Measurements from ENCODE around the gene LARGE1. TPM values are rescaled to one million over a fixed set of nuclear protein-coding genes. Genes with fewer than 3 reads are reported as not detected.

The LARGE1 gene
- total and polyA plus RNA-seq, 9 of the 15 experiments (the other 6 are each of a cell fraction or from before 2014, with no cell fraction given): 0.01 to 0.66 (median 0.14) TPM; not detected in 2

DNA sequence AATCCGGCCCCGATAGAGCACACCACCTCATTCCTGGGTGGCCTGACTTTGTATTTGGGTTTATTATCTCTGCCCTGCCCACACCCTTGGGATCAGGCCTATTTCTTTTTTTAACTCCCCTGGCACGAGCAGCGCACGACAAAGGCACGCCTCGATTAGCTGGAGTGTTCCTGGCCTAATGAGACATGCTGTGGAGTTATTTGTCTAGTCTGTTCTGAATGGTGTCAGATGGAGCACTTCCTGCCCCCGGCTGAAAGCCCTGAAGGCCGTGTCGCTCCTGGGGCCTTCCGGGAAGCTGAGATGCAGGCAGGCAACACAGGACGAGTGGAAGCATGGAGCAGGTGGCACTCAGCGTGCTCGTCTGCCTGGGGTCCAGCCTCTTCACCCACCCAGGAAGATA, 47.1 kb downstream of the LARGE1 start (continued):
- TF ChIP-seq, protein P1, sequence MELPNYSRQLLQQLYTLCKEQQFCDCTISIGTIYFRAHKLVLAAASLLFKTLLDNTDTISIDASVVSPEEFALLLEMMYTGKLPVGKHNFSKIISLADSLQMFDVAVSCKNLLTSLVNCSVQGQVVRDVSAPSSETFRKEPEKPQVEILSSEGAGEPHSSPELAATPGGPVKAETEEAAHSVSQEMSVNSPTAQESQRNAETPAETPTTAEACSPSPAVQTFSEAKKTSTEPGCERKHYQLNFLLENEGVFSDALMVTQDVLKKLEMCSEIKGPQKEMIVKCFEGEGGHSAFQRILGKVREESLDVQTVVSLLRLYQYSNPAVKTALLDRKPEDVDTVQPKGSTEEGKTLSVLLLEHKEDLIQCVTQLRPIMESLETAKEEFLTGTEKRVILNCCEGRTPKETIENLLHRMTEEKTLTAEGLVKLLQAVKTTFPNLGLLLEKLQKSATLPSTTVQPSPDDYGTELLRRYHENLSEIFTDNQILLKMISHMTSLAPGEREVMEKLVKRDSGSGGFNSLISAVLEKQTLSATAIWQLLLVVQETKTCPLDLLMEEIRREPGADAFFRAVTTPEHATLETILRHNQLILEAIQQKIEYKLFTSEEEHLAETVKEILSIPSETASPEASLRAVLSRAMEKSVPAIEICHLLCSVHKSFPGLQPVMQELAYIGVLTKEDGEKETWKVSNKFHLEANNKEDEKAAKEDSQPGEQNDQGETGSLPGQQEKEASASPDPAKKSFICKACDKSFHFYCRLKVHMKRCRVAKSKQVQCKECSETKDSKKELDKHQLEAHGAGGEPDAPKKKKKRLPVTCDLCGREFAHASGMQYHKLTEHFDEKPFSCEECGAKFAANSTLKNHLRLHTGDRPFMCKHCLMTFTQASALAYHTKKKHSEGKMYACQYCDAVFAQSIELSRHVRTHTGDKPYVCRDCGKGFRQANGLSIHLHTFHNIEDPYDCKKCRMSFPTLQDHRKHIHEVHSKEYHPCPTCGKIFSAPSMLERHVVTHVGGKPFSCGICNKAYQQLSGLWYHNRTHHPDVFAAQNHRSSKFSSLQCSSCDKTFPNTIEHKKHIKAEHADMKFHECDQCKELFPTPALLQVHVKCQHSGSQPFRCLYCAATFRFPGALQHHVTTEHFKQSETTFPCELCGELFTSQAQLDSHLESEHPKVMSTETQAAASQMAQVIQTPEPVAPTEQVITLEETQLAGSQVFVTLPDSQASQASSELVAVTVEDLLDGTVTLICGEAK (IDR thresholded peaks at IDR 0.05): no peak
- TF ChIP-seq, protein P1 (CRISPR knock-in tag; IDR thresholded peaks at IDR 0.05): no peak
- TF ChIP-seq, protein P2, sequence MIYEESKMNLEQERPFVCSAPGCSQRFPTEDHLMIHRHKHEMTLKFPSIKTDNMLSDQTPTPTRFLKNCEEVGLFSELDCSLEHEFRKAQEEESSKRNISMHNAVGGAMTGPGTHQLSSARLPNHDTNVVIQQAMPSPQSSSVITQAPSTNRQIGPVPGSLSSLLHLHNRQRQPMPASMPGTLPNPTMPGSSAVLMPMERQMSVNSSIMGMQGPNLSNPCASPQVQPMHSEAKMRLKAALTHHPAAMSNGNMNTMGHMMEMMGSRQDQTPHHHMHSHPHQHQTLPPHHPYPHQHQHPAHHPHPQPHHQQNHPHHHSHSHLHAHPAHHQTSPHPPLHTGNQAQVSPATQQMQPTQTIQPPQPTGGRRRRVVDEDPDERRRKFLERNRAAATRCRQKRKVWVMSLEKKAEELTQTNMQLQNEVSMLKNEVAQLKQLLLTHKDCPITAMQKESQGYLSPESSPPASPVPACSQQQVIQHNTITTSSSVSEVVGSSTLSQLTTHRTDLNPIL (CRISPR knock-in tag; IDR thresholded peaks at IDR 0.05): no peak
- TF ChIP-seq POLR2G (IDR thresholded peaks at IDR 0.05; ENCODE audit: low read depth, low read length) (no peak), HOXB6 (CRISPR knock-in tag; IDR thresholded peaks at IDR 0.05; ENCODE audit: borderline replicate concordance) (no peak), DNMT1 (IDR thresholded peaks at IDR 0.05) (no peak)

All from K562 (cell line).